Measurements from ENCODE around the gene NUDT16L1.

GRCh38 chr16:4673387-4674046, 19.8 kb upstream of the NUDT16L1 start:
- no peak for TF ChIP-seq TAF1 (IDR thresholded peaks at IDR 0.05; ENCODE audit: borderline replicate concordance, low read depth, low read length)
- TF ChIP-seq YY1 (IDR thresholded peaks at IDR 0.05; ENCODE audit: low read depth): no peak
- TF ChIP-seq EP300 (IDR thresholded peaks at IDR 0.05; ENCODE audit: borderline replicate concordance in 1 of 2, low read depth in 1 of 2, low read length in 1 of 2): no peak
- no peak for TF ChIP-seq CTCF (IDR thresholded peaks at IDR 0.05)
- no peak for TF ChIP-seq JUND (IDR thresholded peaks at IDR 0.05)
- TF ChIP-seq POLR2AphosphoS5 (IDR thresholded peaks at IDR 0.05; ENCODE audit: low read depth, low read length): no peak
- no peak for TF ChIP-seq MAX (IDR thresholded peaks at IDR 0.05; ENCODE audit: low read depth)
- no peak for TF ChIP-seq NFIC (IDR thresholded peaks at IDR 0.05; ENCODE audit: borderline replicate concordance)
- no peak for TF ChIP-seq RFX5 (IDR thresholded peaks at IDR 0.05; ENCODE audit: low read length)
- TF ChIP-seq RAD21 (IDR thresholded peaks at IDR 0.05; ENCODE audit: low read length): no peak
- TF ChIP-seq USF2 (IDR thresholded peaks at IDR 0.05; ENCODE audit: borderline replicate concordance, low read depth, low read length): no peak
- TF ChIP-seq REST (IDR thresholded peaks at IDR 0.05; ENCODE audit: low read depth, low read length): no peak
- TF ChIP-seq GABPA (IDR thresholded peaks at IDR 0.05; ENCODE audit: low read depth): no peak
- no peak for TF ChIP-seq ZBTB33 (IDR thresholded peaks at IDR 0.05; ENCODE audit: borderline replicate concordance, low read depth)
